GM12872 (cell line): ENCODE data around the gene SLC38A1.

Experiments
- CTCF ChIP-seq: IDR thresholded peaks from 3 replicates; pipeline ENCODE4 v1.5.1; 2011; ENCODE audit warnings: low read depth, mild to moderate bottlenecking, low read length, moderate library complexity; ENCODE audit not compliant: insufficient read depth

Gene SLC38A1

GRCh38 chr12:46133751-46134150 lies 135.1 kb downstream of the SLC38A1 start:
- no peak for TF ChIP-seq CTCF
